HCT116 (cell line): Measurements from ENCODE around the gene ABCA3. TPM values are rescaled to one million over a fixed set of nuclear protein-coding genes. Genes with fewer than 3 reads are reported as not detected.

Experiments used
- ATAC-seq: fragments of 200-7000 bp; cut with Tn5 transposase; 2 replicates; pipeline ENCODE4 v1.9.1; 2020; ENCODE audit warnings: mild to moderate bottlenecking, moderate library complexity
- BruUV-seq: library from RNA; stranded (reverse); fragments of 400-500 nt; replicated peaks from 2 replicates; lab custom pipeline; 2021; lab: Mats Ljungman, UMichigan
- CTCF ChIA-PET: fragments of 300-600 bp; sonication (Branson Sonifier 250); formaldehyde crosslinking; loops from one replicate; lab custom pipeline; 2021; ENCODE audit warnings: antibody characterized with exemption; lab: Charles Lee
- POLR2A ChIA-PET: fragments of 300-600, 350-600 bp; sonication (Branson Sonifier 250); formaldehyde crosslinking; loops from one replicate; lab custom pipeline; 2021; ENCODE audit warnings: antibody characterized with exemption; lab: Charles Lee
- RAD21 ChIA-PET, 2 experiments: fragments of 300-600 bp; sonication (Branson Sonifier 250); formaldehyde crosslinking; loops; one replicate each; lab custom pipeline; 2023; ENCODE audit warnings: low total read pairs in 2 of 2; ENCODE audit not compliant: uncharacterized antibody in 2 of 2, unreplicated experiment in 2 of 2, low non-redundant PET in 1 of 2; lab: Charles Lee
- DNase-seq: peaks from one replicate; pipeline ENCODE4 v3.0.0-alpha.2; 2010; ENCODE audit warnings: low read depth, low spot score
- H2AFZ ChIP-seq: fragments of 200-600 bp; shearing (Covaris generic), sonication (generic); 2 replicates; pipeline ENCODE4 v1.6.1; 2017; ENCODE audit warnings: low read depth, mixed run types, mixed read lengths, antibody characterized with exemption, low read length; ENCODE audit not compliant: poor library complexity, severe bottlenecking
- H3K27ac ChIP-seq: 2 replicates; pipeline ENCODE4 v1.5.1; 2012; ENCODE audit warnings: low read depth, low read length
- H3K27me3 ChIP-seq: fragments of 200-600 bp; sonication (generic); 2 replicates; pipeline ENCODE4 v1.6.1; 2016; ENCODE audit warnings: mixed run types, low read length, mixed read lengths; ENCODE audit not compliant: insufficient read depth
- H3K36me3 ChIP-seq, 2 experiments: fragments of 200-500 bp in 1 of 2; fragments of 200-600 bp in 1 of 2; sonication (Bioruptor generic) in 1 of 2; sonication (generic) in 1 of 2; 2 replicates each; pipeline versions ENCODE4 v1.5.1 to v1.6.1; 2014 to 2016; ENCODE audit warnings: low read length in 2 of 2, inconsistent platforms in 1 of 2, mixed read lengths in 1 of 2, mixed run types in 1 of 2; ENCODE audit not compliant: insufficient read depth in 2 of 2, control insufficient read depth in 1 of 2
- H3K4me1 ChIP-seq, 2 experiments: fragments of 200-600 bp in 1 of 2; sonication (generic) in 1 of 2; 2 replicates each; pipeline versions ENCODE4 v1.5.1 to v1.6.1; 2012 to 2017; ENCODE audit warnings: low read length in 2 of 2, inconsistent platforms in 1 of 2, mild to moderate bottlenecking in 1 of 2, mixed read lengths in 1 of 2, mixed run types in 1 of 2, moderate library complexity in 1 of 2; ENCODE audit not compliant: insufficient read depth in 2 of 2, control insufficient read depth in 1 of 2
- H3K4me2 ChIP-seq: fragments of 200-600 bp; sonication (generic); 2 replicates; pipeline ENCODE4 v1.6.1; 2017; ENCODE audit warnings: mixed run types, low read length, mixed read lengths
- H3K4me3 ChIP-seq, 2 experiments: fragments of 200-600 bp in 1 of 2; sonication (generic) in 1 of 2; replicated peaks in 1 of 2; 2 replicates each; pipeline ENCODE4 v1.5.1; 2011 to 2016; ENCODE audit warnings: low read length in 2 of 2, control low read depth in 1 of 2, low read depth in 1 of 2, mild to moderate bottlenecking in 1 of 2, mixed read lengths in 1 of 2, mixed run types in 1 of 2
- H3K79me2 ChIP-seq: fragments of 200-600 bp; sonication (generic); 2 replicates; pipeline ENCODE4 v1.6.1; 2017; ENCODE audit warnings: mild to moderate bottlenecking, mixed run types, low read length, moderate library complexity, mixed read lengths; ENCODE audit not compliant: insufficient read depth
- H3K9ac ChIP-seq: fragments of 200-600 bp; sonication (generic); 2 replicates; pipeline ENCODE4 v1.6.1; 2016; ENCODE audit warnings: low read length, mixed read lengths
- H3K9me2 ChIP-seq: fragments of 200-600 bp; sonication (generic), shearing (Covaris generic); 2 replicates; pipeline ENCODE4 v1.6.1; 2017; ENCODE audit warnings: mixed run types, mild to moderate bottlenecking, moderate library complexity; ENCODE audit not compliant: insufficient read depth
- H3K9me3 ChIP-seq, 2 experiments: fragments of 200-500 bp in 1 of 2; fragments of 200-600 bp in 1 of 2; sonication (Bioruptor generic) in 1 of 2; sonication (generic) in 1 of 2; 2 replicates each; pipeline ENCODE4 v1.6.1; 2014 to 2017; ENCODE audit warnings: low read length in 2 of 2, mixed read lengths in 2 of 2, inconsistent platforms in 1 of 2, low read depth in 1 of 2, mild to moderate bottlenecking in 1 of 2, mixed run types in 1 of 2, moderate library complexity in 1 of 2; ENCODE audit not compliant: control insufficient read depth in 1 of 2, insufficient read depth in 1 of 2
- H4K20me1 ChIP-seq: fragments of 200-600 bp; sonication (generic), shearing (Covaris generic); 2 replicates; pipeline ENCODE4 v1.6.1; 2017; ENCODE audit warnings: mixed run types, mild to moderate bottlenecking, moderate library complexity; ENCODE audit not compliant: insufficient read depth
- CBX3 ChIP-seq: IDR thresholded peaks from 2 replicates; pipeline ENCODE4 v1.6.1; 2012; ENCODE audit warnings: low read depth
- CTCF ChIP-seq, 3 experiments: fragments of 200-600 bp in 1 of 3; sonication (generic) in 1 of 3; IDR thresholded peaks in 2 of 3; conservative IDR thresholded peaks in 1 of 3; 2 replicates each; pipeline ENCODE4 v1.5.1; 2012 to 2017; ENCODE audit warnings: low read depth in 2 of 3, low read length in 2 of 3, antibody characterized with exemption in 1 of 3, borderline replicate concordance in 1 of 3, control low read depth in 1 of 3, mild to moderate bottlenecking in 1 of 3, mixed read lengths in 1 of 3, mixed run types in 1 of 3, moderate library complexity in 1 of 3; ENCODE audit not compliant: insufficient read depth in 1 of 3
- ELF1 ChIP-seq: IDR thresholded peaks from 2 replicates; pipeline ENCODE4 v1.6.1; 2012; ENCODE audit warnings: low read depth, borderline replicate concordance
- ZFX ChIP-seq: fragments of 450-650 bp; IDR thresholded peaks from 2 replicates; pipeline ENCODE4 v1.6.1; 2017
- intact Hi-C: fragments of 100-400 bp; cut with micrococcal nuclease; formaldehyde crosslinking; loops from 2 replicates; pipeline ENCODE4 v1.10.0; 2022
- total RNA-seq: library from RNA; stranded (reverse); gene quantifications from one replicate; pipeline ENCODE4 v1.2.1, GENCODE V29; 2021; ENCODE audit not compliant: unreplicated experiment

ABCA3 gene
- total RNA-seq, 1 experiment from 2014 or later, result 5.4 TPM

GRCh38 chr16:2233872-2234812, 106.4 kb downstream of the ABCA3 start:
- TF ChIP-seq CBX3 (no peak), CTCF (IDR thresholded peaks at IDR 0.05 in 2 of 3, conservative IDR thresholded peaks at IDR 0.05 in 1 of 3; ENCODE audit: borderline replicate concordance in 1 of 3, insufficient read depth in 1 of 3, low read depth in 2 of 3, low read length in 2 of 3) (0 out of 6 replicates have a peak, but pooled peaks of 1 of the 3 experiments have one; percentile 5), ELF1 (no peak), ZFX (0 out of 2 replicates have a peak, but pooled peaks have one; percentile 9)
- TF ChIP-seq, all 23 proteins: peak for 2
- Histone ChIP-seq H3K79me2 (peaks cover 8% of the 10 kb centered on the region; the same call in 1 of the 2 replicates), H3K27me3 (no peaks in the 10 kb centered on the region), H3K9me2 (no peaks in the 10 kb centered on the region), H2AFZ (no peak overlapping the region), H3K4me1 (peaks cover 0 to 10% of the 10 kb centered on the region in 2 experiments; a peak in 2 of 4 replicates), H3K4me2 (no peak overlapping the region), H3K27ac (no peak overlapping the region; the same call in 1 of the 2 replicates), H4K20me1 (no peaks in the 10 kb centered on the region), H3K9ac (no peak overlapping the region), H3K36me3 (peaks cover 8 to 12% of the 10 kb centered on the region in 2 experiments; a peak in 3 of 4 replicates), H3K9me3 (no peaks in the 10 kb centered on the region), H3K4me3 (no peak overlapping the region)
- intact Hi-C loops, result no loop called here
- ChIA-PET CTCF (no interaction called here), POLR2A (no interaction called here), RAD21 (interaction anchor here in 1 of 2 experiments (0.6 kb wide), 1 partner anchor 8 kb away, joined by 4 read pairs; no protein-coding TSS in a partner anchor)
- DNase-seq (no peak), ATAC-seq (0 out of 2 replicates have a peak, but pooled peaks have one; percentile 5)
- BruUV-seq, result no TSS peak
